ENCODE measurements around the gene FXYD6.

FXYD6 gene

DNA sequence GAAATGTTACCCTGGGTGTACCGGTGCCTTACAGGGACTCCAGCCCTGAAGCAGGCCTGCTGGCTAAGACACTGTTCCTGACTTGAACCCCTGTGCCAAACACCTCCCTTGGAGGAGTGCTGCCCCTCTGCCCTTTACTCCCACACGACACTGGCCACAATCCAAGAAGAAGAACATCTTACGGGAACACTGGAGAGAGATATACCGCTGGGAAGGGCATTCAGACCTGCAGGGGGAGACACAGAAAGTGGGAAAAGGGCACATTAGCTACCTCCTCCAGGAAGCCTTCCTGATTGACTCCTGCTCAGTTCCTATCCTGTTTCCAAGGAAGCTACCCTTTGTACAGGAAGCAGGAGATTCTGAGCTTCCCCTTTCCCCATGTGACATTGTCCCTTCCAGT, 34.1 kb upstream of the FXYD6 start:
- no peak for DNase-seq (ENCODE audit: low read depth)

DNA sequence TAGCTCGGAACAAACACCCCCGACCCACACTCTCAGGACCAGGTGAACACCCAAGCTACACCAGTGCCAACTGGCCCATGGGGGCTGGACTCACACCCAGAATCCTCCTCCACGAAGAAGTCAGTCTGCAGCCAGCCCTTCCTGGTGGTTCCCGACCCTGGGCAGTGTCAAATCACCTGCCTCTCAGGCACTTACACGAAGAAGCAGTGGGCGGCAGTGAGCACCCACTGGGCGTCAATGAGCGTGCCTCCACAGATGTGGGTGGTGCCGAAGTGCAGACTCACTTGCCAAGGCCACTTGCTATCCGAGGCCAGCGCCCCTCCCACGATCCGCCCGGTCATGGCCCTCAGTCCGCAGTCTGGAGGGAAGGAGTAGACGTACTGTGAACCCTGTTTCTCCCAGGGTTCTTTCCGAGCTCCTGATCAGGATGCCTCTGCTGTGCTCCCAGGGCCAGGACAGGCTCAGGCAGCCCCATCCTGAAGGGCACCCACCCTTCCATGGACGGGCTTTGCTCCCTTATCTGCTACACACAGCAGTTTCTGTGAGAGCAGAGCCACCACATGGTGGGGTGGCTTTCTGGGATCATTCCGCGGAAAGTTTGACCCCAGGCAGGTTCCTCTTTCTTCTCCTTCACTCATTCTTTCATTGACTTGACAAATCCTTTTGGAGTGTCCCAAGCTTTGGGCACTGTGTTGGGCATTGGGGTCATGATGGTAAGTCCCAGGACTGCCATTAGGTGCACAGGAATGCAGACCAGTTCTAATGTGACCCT, 33.3 kb upstream of the FXYD6 start:
- DNase-seq (ENCODE audit: low read depth), result no peak

GRCh38 chr11:117908959-117909610, 32.6 kb upstream of the FXYD6 start:
- DNase-seq (ENCODE audit: low read depth), result no peak

- DNase-seq (ENCODE audit: low read depth), result no peak
Observed at GRCh38 chr11:117908109-117908895, 31.8 kb upstream of the FXYD6 start.

DNA sequence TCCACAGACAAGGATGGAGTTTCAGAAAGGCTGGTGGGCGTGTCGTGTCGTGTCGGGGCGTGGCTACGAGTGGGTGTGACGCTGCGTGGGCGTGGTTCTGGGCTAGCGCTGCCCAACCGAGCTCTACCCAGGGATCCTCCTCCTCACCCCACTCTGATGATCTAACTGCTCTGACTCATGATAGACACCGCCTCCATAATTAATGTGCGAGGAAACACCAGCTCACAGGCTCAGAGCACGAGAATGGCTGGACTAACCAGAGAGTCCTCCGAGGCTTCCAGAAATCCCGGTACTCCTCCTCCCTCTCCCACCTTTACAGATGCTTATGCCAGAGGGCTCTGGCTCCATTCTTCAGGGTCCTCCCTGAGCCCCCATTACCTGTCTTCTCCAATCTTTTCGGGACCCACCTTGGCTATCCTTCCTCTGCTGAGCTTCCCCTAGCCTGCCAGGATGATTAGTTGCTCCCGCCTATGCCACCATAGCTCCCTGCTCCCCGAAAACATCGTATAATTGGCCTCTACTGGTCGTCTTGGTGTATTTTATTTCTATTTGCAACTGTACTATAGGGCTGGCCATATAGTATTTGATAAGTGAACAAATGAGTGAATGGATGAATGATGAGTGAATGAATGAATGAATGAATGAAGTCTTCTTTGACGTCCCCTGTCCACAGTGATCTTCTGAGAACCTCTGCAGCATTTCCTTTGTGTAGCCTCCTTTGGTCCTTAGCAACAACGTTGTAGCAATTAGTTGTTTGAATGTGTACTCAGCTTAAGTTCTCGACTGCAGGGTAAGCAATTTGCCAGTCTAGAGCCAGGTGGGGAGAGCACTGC, 31.0 kb upstream of the FXYD6 start:
- peak; percentile 50 for DNase-seq (ENCODE audit: low read depth)

- DNase-seq (ENCODE audit: low read depth), result no peak
Observed at GRCh38 chr11:117906710-117907109, 30.3 kb upstream of the FXYD6 start.

DNA sequence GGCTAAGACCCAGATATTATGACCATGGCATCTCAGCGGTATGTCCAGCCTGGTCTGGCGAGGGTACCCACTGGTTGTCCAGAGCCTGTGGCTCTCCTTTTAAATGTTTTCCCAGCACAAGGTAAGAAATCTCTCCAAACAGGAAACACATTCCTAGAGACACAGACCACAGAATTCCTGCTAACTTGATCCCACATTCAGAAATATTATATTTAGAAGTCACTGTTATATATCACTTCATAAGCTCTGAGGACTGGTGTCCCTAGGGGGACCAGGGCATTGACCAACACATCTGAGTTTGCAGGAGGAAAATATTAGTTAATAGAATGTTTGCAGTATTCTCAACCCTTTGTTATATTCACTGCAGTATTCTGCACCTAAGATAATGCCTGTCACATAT, 29.7 kb upstream of the FXYD6 start:
- no peak for DNase-seq (ENCODE audit: low read depth)

GRCh38 chr11:117905524-117905923, 29.1 kb upstream of the FXYD6 start:
- no peak for DNase-seq (ENCODE audit: low read depth)

- no peak for DNase-seq (ENCODE audit: low read depth)
Observed at GRCh38 chr11:117903505-117904382, 27.3 kb upstream of the FXYD6 start.

GRCh38 chr11:117902001-117902845, 25.8 kb upstream of the FXYD6 start:
- no peak for DNase-seq (ENCODE audit: low read depth)

DNA sequence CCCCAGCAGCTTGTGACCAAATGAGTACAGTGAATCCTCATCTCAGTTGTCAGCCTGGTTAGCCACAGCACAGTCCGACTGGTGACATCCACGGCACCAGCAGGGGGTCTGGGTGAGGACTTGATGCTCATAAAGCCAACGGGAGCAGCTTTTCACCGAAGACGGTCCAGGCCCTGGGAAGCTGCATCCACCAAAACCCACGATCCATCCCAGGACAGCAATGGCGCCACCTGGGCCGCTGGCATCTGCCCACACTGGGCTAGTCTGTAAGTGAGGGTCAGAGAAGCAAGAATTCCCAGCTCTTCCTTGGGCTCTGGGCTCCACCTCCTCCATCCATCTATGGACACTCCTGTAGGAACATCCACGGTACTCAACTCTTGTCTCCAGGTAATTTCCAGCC, 25.1 kb upstream of the FXYD6 start:
- no peak for DNase-seq (ENCODE audit: low read depth)

DNA sequence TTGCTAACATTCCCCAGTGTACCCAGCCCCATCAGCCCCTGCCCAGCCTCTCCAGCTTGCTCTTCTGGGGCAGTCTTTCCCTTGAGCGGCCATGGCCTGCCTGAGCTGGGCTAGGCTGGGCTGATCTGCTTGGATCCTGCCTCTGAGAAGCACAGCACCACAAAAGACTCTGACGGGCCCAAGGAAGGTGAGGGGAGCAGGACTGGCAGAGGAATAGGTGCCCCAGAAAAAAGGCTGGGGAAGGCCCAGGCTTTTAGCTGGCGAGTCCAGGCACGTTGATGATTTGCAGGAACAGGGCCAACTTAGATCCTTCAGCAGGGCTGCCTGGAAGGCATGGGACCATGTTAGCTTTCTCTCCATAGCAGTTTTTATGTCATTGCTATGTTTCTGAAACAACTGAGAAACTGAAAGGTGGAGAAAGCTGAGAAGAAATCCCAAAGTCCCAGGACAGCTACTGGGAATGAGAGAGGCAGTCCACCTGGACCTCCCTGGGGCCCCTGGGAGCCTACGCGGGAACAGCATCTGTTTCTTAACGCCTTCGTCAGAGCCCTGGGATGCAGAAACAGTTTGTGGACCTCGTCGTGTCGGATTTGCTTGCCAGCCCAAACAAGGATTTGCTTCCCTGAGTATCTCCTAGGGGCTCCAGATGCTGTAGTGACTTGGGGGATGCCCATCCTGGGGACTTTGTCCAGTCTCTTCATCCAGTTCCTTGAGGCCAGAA, 24.4 kb upstream of the FXYD6 start:
- DNase-seq (ENCODE audit: low read depth), result no peak

DNA sequence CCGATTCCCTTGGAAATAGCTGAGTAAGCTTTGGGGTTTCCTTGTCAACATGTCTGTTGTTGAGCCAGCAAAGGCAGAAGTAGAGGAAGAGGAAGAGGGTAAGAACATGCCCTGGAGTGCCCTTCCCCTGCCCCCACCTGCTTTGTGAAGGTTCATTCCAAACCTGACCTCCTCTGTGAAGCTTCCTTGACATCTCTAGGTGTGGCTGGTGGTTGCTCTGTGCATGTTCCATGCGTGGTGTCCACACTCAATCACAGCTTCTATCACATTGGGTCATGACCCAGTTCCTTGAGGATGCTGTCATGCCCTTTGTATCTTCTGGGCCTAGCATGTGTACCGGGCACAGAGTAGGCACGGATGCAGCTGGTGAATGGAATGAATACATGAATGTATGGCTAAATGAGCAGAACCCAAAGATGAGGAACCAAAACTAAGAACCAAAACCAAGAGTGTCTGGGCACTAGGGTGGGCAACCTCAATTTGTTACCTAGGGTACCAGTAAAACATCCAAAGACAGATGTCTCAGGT, 23.7 kb upstream of the FXYD6 start:
- no peak for DNase-seq (ENCODE audit: low read depth)

DNA sequence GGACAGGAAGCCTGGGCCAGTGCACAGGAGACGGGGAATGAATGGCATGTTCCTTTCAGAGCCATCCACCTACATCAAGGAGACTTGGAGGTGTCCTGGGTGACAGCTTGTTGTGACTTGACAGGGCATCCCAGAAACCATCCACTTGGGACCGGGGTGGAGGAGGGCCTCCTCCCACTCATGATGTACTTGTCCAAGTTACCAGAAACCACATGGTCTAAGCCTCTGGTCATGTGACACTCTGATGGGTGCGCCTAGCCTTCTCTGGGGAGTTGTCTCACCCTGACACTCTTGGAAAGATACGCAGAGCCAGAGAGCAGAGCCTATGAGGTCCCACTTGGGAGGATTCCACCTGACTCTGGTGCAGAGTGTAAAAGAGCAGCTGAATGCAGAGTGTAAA, 21.6 kb upstream of the FXYD6 start:
- no peak for DNase-seq (ENCODE audit: low read depth)

DNA sequence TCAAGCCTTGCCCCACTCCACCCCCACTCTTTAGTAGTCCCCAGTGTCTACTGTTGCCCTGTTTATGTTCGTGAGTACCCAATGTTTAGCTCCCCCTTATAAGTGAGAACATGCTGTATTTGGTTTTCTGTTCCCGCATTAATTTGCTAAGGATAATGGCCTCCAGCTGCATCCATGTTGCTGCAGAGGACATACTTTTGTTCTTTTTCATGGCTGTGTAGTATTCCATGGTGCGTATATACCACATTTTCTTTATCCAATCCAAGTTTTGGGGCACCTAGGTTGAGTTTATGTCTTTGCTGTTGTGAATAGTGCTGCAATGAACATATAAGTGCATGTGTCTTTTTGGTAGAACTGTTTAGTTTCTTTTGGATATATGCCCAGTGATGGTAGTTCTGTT, 16.2 kb upstream of the FXYD6 start:
- DNase-seq (ENCODE audit: low read depth), result no peak

DNA sequence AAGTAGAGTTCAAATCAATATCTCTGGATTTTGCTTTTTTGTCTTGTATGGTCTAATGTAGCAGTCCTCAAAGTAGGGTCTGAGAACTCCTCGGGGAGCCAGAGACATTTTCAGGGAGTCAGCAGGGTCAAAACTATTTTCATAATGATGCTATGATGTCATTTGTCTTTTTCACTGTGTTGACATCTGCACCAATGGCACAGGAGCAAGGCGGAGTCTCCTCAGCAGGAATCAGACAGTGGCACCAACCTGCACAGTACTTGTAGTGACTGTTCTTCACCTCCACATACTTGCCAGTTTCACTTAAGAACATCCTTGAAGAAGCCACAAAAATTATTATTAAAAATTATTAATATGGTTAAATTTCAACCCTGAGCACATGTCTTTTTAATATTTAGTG, 14.9 kb upstream of the FXYD6 start:
- DNase-seq (ENCODE audit: low read depth), result no peak

GRCh38 chr11:117888139-117888566, 11.7 kb upstream of the FXYD6 start:
- no peak for DNase-seq (ENCODE audit: low read depth)

GRCh38 chr11:117887431-117888138, 11.1 kb upstream of the FXYD6 start:
- no peak for DNase-seq (ENCODE audit: low read depth)

DNA sequence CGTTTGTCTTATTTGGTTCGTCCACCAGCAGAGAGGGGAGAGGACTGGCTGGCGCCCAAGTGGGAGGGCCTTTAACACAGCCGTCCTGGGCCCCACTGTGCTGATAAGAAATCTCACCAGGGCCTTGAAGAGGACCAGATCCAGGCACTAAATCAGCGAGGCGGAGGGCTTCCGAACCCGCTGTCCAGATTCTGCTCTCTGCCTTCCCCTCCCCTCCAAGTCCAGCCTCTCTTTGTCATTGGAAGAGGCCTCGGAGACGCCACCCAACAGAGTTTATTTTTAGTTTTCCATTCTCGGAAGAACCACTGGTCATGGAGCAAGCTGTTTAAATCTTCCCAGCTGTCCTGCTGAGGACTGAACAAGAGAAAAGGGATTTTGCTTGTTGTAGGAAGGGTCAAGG, 9.3 kb upstream of the FXYD6 start:
- DNase-seq (ENCODE audit: low read depth), result no peak
